Mesenchymal stem cell (in vitro differentiated cells and primary cell): Measurements from ENCODE around the gene BRWD1.

Source experiments
- DNase-seq: peaks from one replicate; pipeline ENCODE4 v3.0.0-alpha.2; 2013
- H2AFZ ChIP-seq: one replicate; pipeline ENCODE4 v1.6.1; 2013; ENCODE audit warnings: low read depth, mild to moderate bottlenecking, control low read depth, inconsistent platforms, low read length, moderate library complexity
- H2AK5ac ChIP-seq: 2 replicates; pipeline ENCODE4 v1.6.1; 2013; ENCODE audit warnings: low read length, moderate library complexity, mild to moderate bottlenecking, inconsistent platforms; ENCODE audit not compliant: severe bottlenecking
- H2BK120ac ChIP-seq: one replicate; pipeline ENCODE4 v1.6.1; 2013; ENCODE audit warnings: low read depth, mild to moderate bottlenecking, inconsistent platforms, low read length, moderate library complexity
- H2BK12ac ChIP-seq, 2 experiments: one replicate each; pipeline ENCODE4 v1.6.1; 2013; ENCODE audit warnings: inconsistent platforms in 2 of 2, low read length in 2 of 2, mild to moderate bottlenecking in 2 of 2, moderate library complexity in 2 of 2, control low read depth in 1 of 2
- H2BK15ac ChIP-seq: one replicate; pipeline ENCODE4 v1.6.1; 2013; ENCODE audit warnings: mild to moderate bottlenecking, low read depth, inconsistent platforms; ENCODE audit not compliant: poor library complexity, severe bottlenecking
- H2BK5ac ChIP-seq: 2 replicates; pipeline ENCODE4 v1.6.1; 2013; ENCODE audit warnings: low read depth, mild to moderate bottlenecking, low read length, control low read depth, inconsistent platforms; ENCODE audit not compliant: poor library complexity, severe bottlenecking
- H3K14ac ChIP-seq, 2 experiments: one replicate each; pipeline ENCODE4 v1.6.1; 2013; ENCODE audit warnings: inconsistent platforms in 2 of 2, low read length in 2 of 2, control low read depth in 1 of 2, mild to moderate bottlenecking in 1 of 2, moderate library complexity in 1 of 2
- H3K18ac ChIP-seq, 2 experiments: one replicate each; pipeline ENCODE4 v1.6.1; 2013; ENCODE audit warnings: inconsistent platforms in 2 of 2, low read length in 2 of 2, control low read depth in 1 of 2, low read depth in 1 of 2, mild to moderate bottlenecking in 1 of 2
- H3K23ac ChIP-seq, 2 experiments: one replicate each; pipeline ENCODE4 v1.6.1; 2013; ENCODE audit warnings: inconsistent platforms in 2 of 2, low read length in 2 of 2, mild to moderate bottlenecking in 2 of 2, moderate library complexity in 2 of 2, control low read depth in 1 of 2
- H3K27ac ChIP-seq: 2 replicates; pipeline ENCODE4 v1.5.1; 2013; ENCODE audit warnings: mild to moderate bottlenecking, moderate library complexity, low read length, control low read depth, inconsistent platforms; ENCODE audit not compliant: poor library complexity, severe bottlenecking
- H3K27me3 ChIP-seq, 2 experiments: 2 replicates each; pipeline versions ENCODE4 v1.6.1 to v1.7.0; 2013; ENCODE audit warnings: low read length in 2 of 2, mild to moderate bottlenecking in 2 of 2, moderate library complexity in 2 of 2, control low read depth in 1 of 2, inconsistent platforms in 1 of 2; ENCODE audit not compliant: control insufficient read depth in 1 of 2, insufficient read depth in 1 of 2
- H3K36me3 ChIP-seq, 2 experiments: 2 replicates each; pipeline versions ENCODE4 v1.6.1 to v1.7.0; 2013; ENCODE audit warnings: low read length in 2 of 2, control low read depth in 1 of 2, inconsistent platforms in 1 of 2, low read depth in 1 of 2, mild to moderate bottlenecking in 1 of 2; ENCODE audit not compliant: insufficient read depth in 2 of 2, control insufficient read depth in 1 of 2
- H3K4ac ChIP-seq, 2 experiments: one replicate each; pipeline ENCODE4 v1.6.1; 2013; ENCODE audit warnings: inconsistent platforms in 2 of 2, low read length in 2 of 2, mild to moderate bottlenecking in 2 of 2, moderate library complexity in 2 of 2, control low read depth in 1 of 2, low read depth in 1 of 2
- H3K4me1 ChIP-seq: 2 replicates; pipeline ENCODE4 v1.6.1; 2013; ENCODE audit warnings: low read depth, low read length, control low read depth; ENCODE audit not compliant: control insufficient read depth, insufficient read depth
- H3K4me2 ChIP-seq: 2 replicates; pipeline ENCODE4 v1.6.1; 2013; ENCODE audit warnings: low read length, mild to moderate bottlenecking, inconsistent platforms; ENCODE audit not compliant: poor library complexity, severe bottlenecking
- H3K4me3 ChIP-seq, 2 experiments: 2 replicates each; pipeline versions ENCODE4 v1.5.1 to v1.7.0; 2013; ENCODE audit warnings: low read length in 2 of 2, mild to moderate bottlenecking in 2 of 2, control low read depth in 1 of 2, low read depth in 1 of 2; ENCODE audit not compliant: insufficient read depth in 1 of 2
- H3K79me1 ChIP-seq: replicated peaks from 2 replicates; pipeline ENCODE4 v1.6.1; 2013; ENCODE audit warnings: mild to moderate bottlenecking, control low read depth, low read length, inconsistent platforms; ENCODE audit not compliant: poor library complexity, severe bottlenecking
- H3K9ac ChIP-seq: 2 replicates; pipeline ENCODE4 v1.7.0; 2013; ENCODE audit warnings: mild to moderate bottlenecking, low read length, moderate library complexity
- H3K9me3 ChIP-seq: 2 replicates; pipeline ENCODE4 v1.7.0; 2013; ENCODE audit warnings: mild to moderate bottlenecking, low read length; ENCODE audit not compliant: control insufficient read depth
- H4K8ac ChIP-seq: one replicate; pipeline ENCODE4 v1.6.1; 2013; ENCODE audit warnings: inconsistent platforms, mild to moderate bottlenecking, low read length, moderate library complexity
- H4K91ac ChIP-seq: one replicate; pipeline ENCODE4 v1.6.1; 2013; ENCODE audit warnings: mild to moderate bottlenecking, low read length, inconsistent platforms
- WGBS: methylation state at CpG from one replicate; pipeline ENCODE4 v1.1.7; 2013; ENCODE audit warnings: mixed read lengths; 5-methylcytosine and 5-hydroxymethylcytosine counted together

The BRWD1 gene

DNA sequence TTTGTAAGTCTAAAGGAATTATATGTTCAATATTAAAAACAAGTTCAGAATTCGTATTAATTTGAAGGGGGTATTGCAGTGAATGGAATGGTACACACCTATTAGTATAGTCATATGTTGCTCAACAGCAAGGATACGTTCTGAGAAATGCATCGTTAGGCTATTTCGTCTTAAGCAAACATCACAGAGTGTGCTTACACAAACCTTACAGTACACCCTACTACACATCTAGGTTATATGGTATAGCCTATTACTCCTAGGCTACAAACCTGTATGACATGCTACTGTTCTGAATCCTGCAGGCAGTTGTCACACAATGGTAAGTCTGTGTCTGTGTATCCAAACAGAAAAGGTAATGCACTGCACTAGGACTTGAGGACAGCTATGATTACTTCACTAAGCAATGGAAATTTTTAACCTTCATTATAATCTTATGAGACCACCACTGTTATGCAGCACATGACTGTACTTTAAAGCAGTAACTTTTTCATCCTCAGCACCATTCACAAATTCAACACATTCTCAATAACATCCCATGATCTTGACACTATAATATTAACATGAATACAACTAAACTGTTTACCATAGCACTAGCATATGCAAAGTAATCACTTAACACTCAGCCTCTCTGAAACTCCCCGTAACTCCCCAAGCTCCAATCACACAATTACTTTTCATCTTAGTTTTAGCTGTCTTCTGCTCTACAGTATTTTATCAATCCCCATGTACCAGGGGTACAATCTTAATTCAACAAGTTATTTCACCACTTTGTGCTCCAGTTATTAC lies 115.8 kb downstream of the BRWD1 start:
- Histone ChIP-seq H2BK12ac (no peak overlapping the region), H3K9me3 (no peaks in the 10 kb centered on the region), H3K4me3 (no peak overlapping the region), H3K4me2 (no peak overlapping the region), H2BK15ac (no peak overlapping the region), H3K27me3 (no peaks in the 10 kb centered on the region), H3K79me1 (peaks cover 15% of the 10 kb centered on the region), H2BK120ac (no peak overlapping the region), H3K9ac (no peak overlapping the region), H3K18ac (no peak overlapping the region), H4K8ac (no peak overlapping the region), H3K4ac (no peak overlapping the region), H2AFZ (no peak overlapping the region), H3K27ac (no peak overlapping the region), H3K23ac (no peak overlapping the region), H2AK5ac (no peak overlapping the region), H3K14ac (no peak overlapping the region), H3K4me1 (no peaks in the 10 kb centered on the region), H2BK5ac (no peak overlapping the region), H4K91ac (no peak overlapping the region), H3K36me3 (peaks cover 11 to 99% of the 10 kb centered on the region in 2 experiments)
- no peak for DNase-seq
- WGBS = 100% methylated on average over 4 of the region's 5 CpGs

DNA sequence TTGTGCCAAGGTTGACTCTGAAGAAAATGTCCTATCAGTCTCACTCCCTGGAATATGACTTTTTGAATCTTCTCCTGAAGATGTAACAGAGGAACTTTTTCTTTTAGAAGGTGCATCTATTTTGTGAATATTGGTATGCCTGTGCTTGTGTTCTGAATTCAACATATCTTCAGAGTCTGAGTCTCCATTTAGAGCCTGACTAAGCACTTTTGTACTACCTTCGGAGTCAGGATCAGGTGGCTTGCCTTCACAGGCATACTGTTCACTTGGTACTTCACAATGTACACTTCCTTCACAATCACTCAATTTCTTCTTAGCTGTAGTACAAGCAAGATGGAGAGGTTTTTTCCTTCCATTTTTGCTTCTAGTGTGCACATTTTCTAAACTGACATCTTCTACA lies 116.6 kb downstream of the BRWD1 start:
- Histone ChIP-seq H3K23ac (no peak overlapping the region), H3K4ac (no peak overlapping the region), H3K4me3 (no peak overlapping the region), H3K14ac (no peak overlapping the region), H4K8ac (no peak overlapping the region), H3K4me1 (no peaks in the 10 kb centered on the region), H2AK5ac (no peak overlapping the region), H3K36me3 (peaks cover 11 to 92% of the 10 kb centered on the region in 2 experiments), H3K18ac (no peak overlapping the region), H3K9ac (no peak overlapping the region), H4K91ac (no peak overlapping the region), H2BK15ac (no peak overlapping the region), H3K4me2 (no peak overlapping the region), H2BK5ac (no peak overlapping the region), H3K79me1 (peaks cover 15% of the 10 kb centered on the region), H2AFZ (no peak overlapping the region), H3K9me3 (no peaks in the 10 kb centered on the region), H2BK120ac (no peak overlapping the region), H3K27me3 (no peaks in the 10 kb centered on the region), H3K27ac (no peak overlapping the region), H2BK12ac (no peak overlapping the region)
- WGBS = no CpG with 5 or more reads among the region's 1 CpG
- DNase-seq = no peak

DNA sequence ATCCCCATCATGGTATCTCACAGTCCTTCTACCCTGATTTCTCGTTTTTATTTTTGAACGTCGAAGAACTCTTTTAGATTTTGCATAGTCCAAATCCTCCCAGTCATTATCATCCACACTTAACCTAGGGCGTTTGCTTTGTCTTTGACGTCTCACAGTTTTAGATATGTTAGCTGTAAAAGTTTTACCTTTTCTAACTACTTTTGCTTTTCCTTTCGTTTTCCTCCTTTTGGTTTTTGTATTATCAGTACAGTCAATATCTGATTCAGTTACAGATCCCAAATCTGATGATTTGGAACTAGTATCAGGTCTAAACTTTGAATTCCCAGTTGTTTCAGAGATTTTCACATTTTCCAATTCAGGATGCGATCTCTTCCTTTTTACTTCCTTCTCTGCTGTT lies 117.1 kb downstream of the BRWD1 start:
- Histone ChIP-seq H4K8ac (no peak overlapping the region), H4K91ac (no peak overlapping the region), H3K4me1 (no peaks in the 10 kb centered on the region), H3K9me3 (no peaks in the 10 kb centered on the region), H3K23ac (no peak overlapping the region), H3K4me3 (no peak overlapping the region), H2BK15ac (no peak overlapping the region), H3K79me1 (peaks cover 15% of the 10 kb centered on the region), H2BK12ac (no peak overlapping the region), H2BK5ac (no peak overlapping the region), H3K27me3 (no peaks in the 10 kb centered on the region), H3K18ac (no peak overlapping the region), H2BK120ac (no peak overlapping the region), H3K4ac (no peak overlapping the region), H3K27ac (no peak overlapping the region), H3K36me3 (peaks cover 11 to 92% of the 10 kb centered on the region in 2 experiments), H3K14ac (no peak overlapping the region), H2AFZ (no peak overlapping the region), H2AK5ac (no peak overlapping the region), H3K4me2 (no peak overlapping the region), H3K9ac (no peak overlapping the region)
- WGBS = over 99% methylated on average over 4 of the region's 7 CpGs
- DNase-seq = no peak

GRCh38 chr21:39193380-39193779 lies 120.1 kb downstream of the BRWD1 start:
- Histone ChIP-seq H3K18ac (no peak overlapping the region), H3K4me2 (no peak overlapping the region), H3K4me3 (no peak overlapping the region), H3K14ac (no peak overlapping the region), H4K91ac (no peak overlapping the region), H2BK5ac (no peak overlapping the region), H3K4me1 (no peaks in the 10 kb centered on the region), H3K9ac (no peak overlapping the region), H3K9me3 (no peaks in the 10 kb centered on the region), H3K27ac (no peak overlapping the region), H3K4ac (no peak overlapping the region), H2AFZ (no peak overlapping the region), H2BK12ac (no peak overlapping the region), H4K8ac (no peak overlapping the region), H2BK15ac (no peak overlapping the region), H3K27me3 (no peaks in the 10 kb centered on the region), H2AK5ac (no peak overlapping the region), H3K36me3 (peaks cover 0 to 73% of the 10 kb centered on the region in 2 experiments), H3K79me1 (peaks cover 14% of the 10 kb centered on the region), H3K23ac (no peak overlapping the region), H2BK120ac (no peak overlapping the region)
- WGBS = no CpG with 5 or more reads among the region's 1 CpG
- DNase-seq = no peak
